Breast epithelium (tissue), 4 donors: ENCODE measurements around the gene VPS35L. TPM values are rescaled to one million over a fixed set of nuclear protein-coding genes. Genes with fewer than 3 reads are reported as not detected.

Source experiments
- DNase-seq, 2 donors: peaks; one replicate each; pipeline ENCODE4 v3.0.0-alpha.2; 2019; ENCODE audit warnings: low spot score in 2 of 2
- H3K27ac ChIP-seq, 2 donors: fragments of 200-600 bp; sonication (generic) in 1 of 2; one replicate each; pipeline ENCODE4 v1.5.1; 2016 to 2019; ENCODE audit warnings: mild to moderate bottlenecking in 1 of 2
- H3K27me3 ChIP-seq, 2 donors: fragments of 200-600 bp; sonication (generic) in 1 of 2; one replicate each; pipeline versions ENCODE4 v1.5.1 to v1.6.0; 2017 to 2019; ENCODE audit warnings: control low read depth in 1 of 2, mild to moderate bottlenecking in 1 of 2
- H3K36me3 ChIP-seq: fragments of 200-600 bp; one replicate; pipeline ENCODE4 v1.5.1; 2019
- H3K4me1 ChIP-seq, 2 donors: fragments of 200-600 bp; sonication (generic); one replicate each; pipeline ENCODE4 v1.5.1; 2016 to 2019; ENCODE audit warnings: control low read depth in 1 of 2
- H3K4me3 ChIP-seq, 3 donors: fragments of 200-600 bp; sonication (generic); 1 replicate in 2 of 3; 2 replicates in 1 of 3; pipeline ENCODE4 v1.5.1; 2016 to 2019; ENCODE audit warnings: mild to moderate bottlenecking in 3 of 3, moderate library complexity in 2 of 3
- H3K9me3 ChIP-seq, 2 donors: fragments of 200-600 bp; sonication (generic) in 1 of 2; one replicate each; pipeline ENCODE4 v1.5.1; 2016 to 2019; ENCODE audit warnings: control low read depth in 1 of 2
- CTCF ChIP-seq, 3 donors: fragments of 450-650 bp; IDR thresholded peaks; one replicate each; pipeline ENCODE4 v1.5.1; 2016 to 2017; ENCODE audit warnings: antibody characterized with exemption in 3 of 3, mild to moderate bottlenecking in 3 of 3, moderate library complexity in 3 of 3
- POLR2A ChIP-seq: fragments of 450-650 bp; IDR thresholded peaks from one replicate; pipeline ENCODE4 v1.6.1; 2016; ENCODE audit warnings: antibody characterized with exemption, mild to moderate bottlenecking, moderate library complexity
- POLR2AphosphoS5 ChIP-seq, 3 donors: sonication (generic); formaldehyde crosslinking; IDR thresholded peaks; one replicate each; pipeline ENCODE4 v1.6.1; 2017; ENCODE audit warnings: antibody characterized with exemption in 3 of 3
- intact Hi-C: fragments of 100-400 bp; cut with DNase I; formaldehyde crosslinking; loops from one replicate; pipeline ENCODE4 v1.15.1; 2023; ENCODE audit warnings: low total_unique reads
- total RNA-seq, 3 donors: library from RNA; depleted of rRNA; stranded (reverse); fragments of >200 nt; gene quantifications; one replicate each; pipeline ENCODE4 v1.1.0, GENCODE V29; 2016

The VPS35L gene
- total RNA-seq, 3 donors from 2014 or later: 36.4 to 43.3 (median 40.5) TPM

GRCh38 chr16:19685176-19685575, 129.7 kb downstream of the VPS35L start:
- intact Hi-C loops: no loop called here
- H3K4me3 ChIP-seq: no peak overlapping the region
- TF ChIP-seq POLR2A (no peak), CTCF (IDR thresholded peaks at IDR 0.05) (no peak), POLR2AphosphoS5 (IDR thresholded peaks at IDR 0.05) (no peak)
- no peaks in the 10 kb centered on the region for H3K27me3 ChIP-seq
- DNase-seq: no peak
- no peaks in the 10 kb centered on the region for H3K36me3 ChIP-seq
- H3K4me1 ChIP-seq: no peaks in the 10 kb centered on the region
- H3K9me3 ChIP-seq: no peaks in the 10 kb centered on the region
- no peak overlapping the region for H3K27ac ChIP-seq

- Histone ChIP-seq H3K36me3 (no peaks in the 10 kb centered on the region), H3K27me3 (no peaks in the 10 kb centered on the region), H3K4me3 (no peak overlapping the region), H3K27ac (no peak overlapping the region), H3K9me3 (no peaks in the 10 kb centered on the region), H3K4me1 (no peaks in the 10 kb centered on the region)
- TF ChIP-seq CTCF (IDR thresholded peaks at IDR 0.05) (no peak), POLR2A (no peak), POLR2AphosphoS5 (IDR thresholded peaks at IDR 0.05) (no peak)
- no peak for DNase-seq
- intact Hi-C loops: no loop called here
Measured at GRCh38 chr16:19687279-19687678, 131.8 kb downstream of the VPS35L start.

- H3K27ac ChIP-seq: peak overlapping the region; percentile 71 to 78
- no peak for TF ChIP-seq POLR2AphosphoS5 (IDR thresholded peaks at IDR 0.05)
- no peak for TF ChIP-seq CTCF (IDR thresholded peaks at IDR 0.05)
- no peak for TF ChIP-seq POLR2A
- intact Hi-C loops: no loop called here
Measured at GRCh38 chr16:19688396-19689024, 133.0 kb downstream of the VPS35L start.

GRCh38 chr16:19689342-19689741, 133.8 kb downstream of the VPS35L start:
- H3K36me3 ChIP-seq: no peaks in the 10 kb centered on the region
- H3K4me1 ChIP-seq: no peaks in the 10 kb centered on the region
- peak overlapping the region in 1 of 2 donors; percentile 71 for H3K27ac ChIP-seq
- no peak overlapping the region for H3K4me3 ChIP-seq
- no peak for TF ChIP-seq POLR2A
- TF ChIP-seq CTCF (IDR thresholded peaks at IDR 0.05): no peak
- no peak for TF ChIP-seq POLR2AphosphoS5 (IDR thresholded peaks at IDR 0.05)
- no peaks in the 10 kb centered on the region for H3K27me3 ChIP-seq
- no peaks in the 10 kb centered on the region for H3K9me3 ChIP-seq
- DNase-seq: no peak
- intact Hi-C loops: no loop called here

More at GRCh38 chr16:19688396-19689024, 133.0 kb downstream of the VPS35L start:
- Histone ChIP-seq H3K4me3 (no peak overlapping the region), H3K36me3 (no peaks in the 10 kb centered on the region), H3K4me1 (no peaks in the 10 kb centered on the region), H3K9me3 (no peaks in the 10 kb centered on the region), H3K27me3 (no peaks in the 10 kb centered on the region)
- peak in 1 of 2 donors; percentile 47 for DNase-seq

- intact Hi-C loops: no loop called here
Measured at GRCh38 chr16:19690196-19690595, 134.7 kb downstream of the VPS35L start.

More at GRCh38 chr16:19690196-19690595, 134.7 kb downstream of the VPS35L start:
- Histone ChIP-seq H3K9me3 (no peaks in the 10 kb centered on the region), H3K4me3 (no peak overlapping the region), H3K27ac (peak overlapping the region; percentile 6 to 44), H3K4me1 (no peaks in the 10 kb centered on the region), H3K27me3 (no peaks in the 10 kb centered on the region), H3K36me3 (no peaks in the 10 kb centered on the region)
- DNase-seq: no peak
- TF ChIP-seq POLR2A (no peak), CTCF (IDR thresholded peaks at IDR 0.05) (no peak)
